Uterus (tissue), 2 donors: ENCODE measurements around the gene MIDN.

Experiments
- POLR2A ChIP-seq, 2 donors: fragments of 450-650 bp; IDR thresholded peaks; one replicate each; pipeline ENCODE4 v1.6.1; 2016; ENCODE audit warnings: antibody characterized with exemption in 2 of 2, mild to moderate bottlenecking in 1 of 2, moderate library complexity in 1 of 2
- TF ChIP-seq, protein P1 (sequence below), 4 experiments: fragments of 200-600 bp in 2 of 4; fragments of 450-650 bp in 2 of 4; sonication (generic) in 2 of 4; IDR thresholded peaks; one replicate each; pipeline ENCODE4 v1.5.1; 2016 to 2019; ENCODE audit warnings: antibody characterized with exemption in 4 of 4, mild to moderate bottlenecking in 2 of 4, moderate library complexity in 1 of 4

- TF ChIP-seq, protein P1, sequence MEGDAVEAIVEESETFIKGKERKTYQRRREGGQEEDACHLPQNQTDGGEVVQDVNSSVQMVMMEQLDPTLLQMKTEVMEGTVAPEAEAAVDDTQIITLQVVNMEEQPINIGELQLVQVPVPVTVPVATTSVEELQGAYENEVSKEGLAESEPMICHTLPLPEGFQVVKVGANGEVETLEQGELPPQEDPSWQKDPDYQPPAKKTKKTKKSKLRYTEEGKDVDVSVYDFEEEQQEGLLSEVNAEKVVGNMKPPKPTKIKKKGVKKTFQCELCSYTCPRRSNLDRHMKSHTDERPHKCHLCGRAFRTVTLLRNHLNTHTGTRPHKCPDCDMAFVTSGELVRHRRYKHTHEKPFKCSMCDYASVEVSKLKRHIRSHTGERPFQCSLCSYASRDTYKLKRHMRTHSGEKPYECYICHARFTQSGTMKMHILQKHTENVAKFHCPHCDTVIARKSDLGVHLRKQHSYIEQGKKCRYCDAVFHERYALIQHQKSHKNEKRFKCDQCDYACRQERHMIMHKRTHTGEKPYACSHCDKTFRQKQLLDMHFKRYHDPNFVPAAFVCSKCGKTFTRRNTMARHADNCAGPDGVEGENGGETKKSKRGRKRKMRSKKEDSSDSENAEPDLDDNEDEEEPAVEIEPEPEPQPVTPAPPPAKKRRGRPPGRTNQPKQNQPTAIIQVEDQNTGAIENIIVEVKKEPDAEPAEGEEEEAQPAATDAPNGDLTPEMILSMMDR (IDR thresholded peaks at IDR 0.05), result no peak
- TF ChIP-seq POLR2A (IDR thresholded peaks at IDR 0.05), result no peak
Measured at GRCh38 chr19:1219786-1220476, 28.5 kb upstream of the MIDN start.
